K562 (cell line): ENCODE measurements around the gene FCGR3B. TPM values are rescaled to one million over a fixed set of nuclear protein-coding genes. Genes with fewer than 3 reads are reported as not detected.

ENCODE experiments used
- AFF1 ChIP-seq, 2 experiments: fragments of 450-650 bp; IDR thresholded peaks; 2 replicates each; pipeline ENCODE4 v1.6.1; 2018; ENCODE audit warnings: mild to moderate bottlenecking in 2 of 2, low read depth in 1 of 2; ENCODE audit not compliant: partially characterized antibody in 2 of 2
- ARID1B ChIP-seq: fragments of 450-650 bp; IDR thresholded peaks from 2 replicates; pipeline ENCODE4 v1.6.1; 2016; ENCODE audit warnings: antibody characterized with exemption, mild to moderate bottlenecking, inconsistent platforms
- ARID2 ChIP-seq: fragments of 450-650 bp; IDR thresholded peaks from 2 replicates; pipeline ENCODE4 v1.6.1; 2017; ENCODE audit warnings: antibody characterized with exemption, mild to moderate bottlenecking
- ARNT ChIP-seq, 2 experiments: fragments of 450-650 bp; IDR thresholded peaks; 2 replicates each; pipeline ENCODE4 v1.6.1; 2016; ENCODE audit warnings: mild to moderate bottlenecking in 1 of 2
- ATF7 ChIP-seq: fragments of 450-650 bp; IDR thresholded peaks from 2 replicates; pipeline ENCODE4 v1.7.1; 2014; ENCODE audit warnings: mild to moderate bottlenecking, moderate library complexity
- CTBP1 ChIP-seq: fragments of 450-650 bp; IDR thresholded peaks from 2 replicates; pipeline ENCODE4 v1.6.1; 2016; ENCODE audit warnings: borderline replicate concordance
- CTCF ChIP-seq, 3 experiments: IDR thresholded peaks in 2 of 3; conservative IDR thresholded peaks in 1 of 3; 2 replicates each; pipeline ENCODE4 v1.5.1; 2011 to 2012; ENCODE audit warnings: low read length in 3 of 3, mild to moderate bottlenecking in 3 of 3, control low read depth in 2 of 3, improper control_type of control experiment in 1 of 3, inconsistent platforms in 1 of 3, low read depth in 1 of 3, mixed read lengths in 1 of 3, moderate library complexity in 1 of 3; ENCODE audit not compliant: insufficient read depth in 2 of 3
- EP400 ChIP-seq: fragments of 450-650 bp; IDR thresholded peaks from 2 replicates; pipeline ENCODE4 v1.6.1; 2017; ENCODE audit warnings: antibody characterized with exemption, mild to moderate bottlenecking, moderate library complexity
- ETV1 ChIP-seq: fragments of 450-650 bp; conservative IDR thresholded peaks from 2 replicates; pipeline ENCODE4 v1.6.1; 2016; ENCODE audit warnings: missing genetic modification characterization, control low read depth, low read depth, missing compliant biosample characterization
- HDAC2 ChIP-seq: fragments of 450-650 bp; IDR thresholded peaks from 2 replicates; pipeline ENCODE4 v1.6.1; 2016; ENCODE audit warnings: mild to moderate bottlenecking
- MBD1 ChIP-seq: fragments of 250-450 bp; sonication (Bioruptor Pico); IDR thresholded peaks from 2 replicates; pipeline ENCODE4 v1.8.0; 2022; ENCODE audit warnings: inconsistent platforms
- RAD21 ChIP-seq, 2 experiments: fragments of 250-450 bp in 1 of 2; fragments of 450-650 bp in 1 of 2; sonication (Bioruptor Pico) in 1 of 2; formaldehyde crosslinking in 1 of 2; IDR thresholded peaks in 1 of 2; conservative IDR thresholded peaks in 1 of 2; 2 replicates each; pipeline versions ENCODE4 v1.4.0 to v1.8.0; 2020 to 2022; ENCODE audit warnings: mild to moderate bottlenecking in 2 of 2, moderate library complexity in 1 of 2
- RCOR1 ChIP-seq, 2 experiments: IDR thresholded peaks; 2 replicates each; pipeline ENCODE4 v1.6.1; 2012; ENCODE audit warnings: low read depth in 2 of 2, low read length in 2 of 2, borderline replicate concordance in 1 of 2, improper control_type of control experiment in 1 of 2
- SMAD4 ChIP-seq: fragments of 250-450 bp; sonication (Bioruptor Pico); conservative IDR thresholded peaks from 2 replicates; pipeline ENCODE4 v1.8.0; 2021; ENCODE audit warnings: inconsistent platforms, mild to moderate bottlenecking, moderate library complexity
- SMARCA4 ChIP-seq: fragments of 450-650 bp; IDR thresholded peaks from 2 replicates; pipeline ENCODE4 v1.6.1; 2016
- SMC3 ChIP-seq: conservative IDR thresholded peaks from 2 replicates; pipeline ENCODE4 v1.6.1; 2011; ENCODE audit warnings: low read depth, low read length, improper control_type of control experiment; ENCODE audit not compliant: insufficient read depth
- ZBTB9 ChIP-seq: fragments of 450-650 bp; formaldehyde crosslinking; IDR thresholded peaks from 2 replicates; pipeline ENCODE4 v1.4.0; 2020; ENCODE audit warnings: mild to moderate bottlenecking, moderate library complexity
- polyA plus RNA-seq, 8 experiments: library from polyadenylated mRNA; depleted of rRNA in 4 of 8; stranded (reverse) in 5 of 8; unstranded in 3 of 8; fragments of >200 nt; fragmentation: Nextera tagmentation in 2 of 8; fragmentation: Illumina TruSeq in 1 of 8; extraction: Ambion mirVana in 2 of 8; extraction: Trizol in 1 of 8; gene quantifications; 2 replicates each; pipeline versions ENCODE4 v1.2.1 to v1.2.3, GENCODE V29; 2011 to 2014; ENCODE audit warnings: inconsistent platforms in 1 of 8, missing spikeins in 1 of 8
- total RNA-seq, 7 experiments: library from RNA; depleted of rRNA in 6 of 7; stranded (reverse); fragments of >200 nt in 6 of 7; fragmentation: Illumina TruSeq in 2 of 7; extraction: Trizol in 2 of 7; gene quantifications; 2 replicates each; pipeline versions ENCODE4 v1.2.1 to v1.2.3, GENCODE V29; 2011 to 2021; ENCODE audit warnings: low replicate concordance in 1 of 7

The FCGR3B gene
- total and polyA plus RNA-seq, 9 of the 15 experiments (the other 6 are each of a cell fraction or from before 2014, with no cell fraction given), result 0.18 to 1.1 (median 0.40) TPM

GRCh38 chr1:161647507-161648360, 16.8 kb upstream of the FCGR3B start (continued):
- TF ChIP-seq RAD21 (CRISPR knock-in tag; conservative IDR thresholded peaks at IDR 0.05 in 1 of 2, IDR thresholded peaks at IDR 0.05 in 1 of 2) (peak; percentile 98), ARNT (IDR thresholded peaks at IDR 0.05) (0 out of 4 replicates have a peak, but pooled peaks of 1 of the 2 experiments have one; percentile 47), CTBP1 (peak; percentile 67; the same call in 1 of the 2 replicates), SMC3 (peak; percentile 54; the same call in 1 of the 2 replicates), ZBTB9 (CRISPR knock-in tag) (0 out of 2 replicates have a peak, but pooled peaks have one; percentile 39), CTCF (IDR thresholded peaks at IDR 0.05 in 2 of 3, conservative IDR thresholded peaks at IDR 0.05 in 1 of 3; ENCODE audit: insufficient read depth in 2 of 3, low read depth in 1 of 3, low read length in 3 of 3) (peak; percentile 56 to 80 (median 72); a peak in 5 of 6 replicates), ARID1B (0 out of 2 replicates have a peak, but pooled peaks have one; percentile 19), ATF7 (peak; percentile 34; the same call in 1 of the 2 replicates), MBD1 (CRISPR knock-in tag) (peak; percentile 10; the same call in 1 of the 2 replicates), HDAC2 (0 out of 2 replicates have a peak, but pooled peaks have one; percentile 36), SMAD4 (0 out of 2 replicates have a peak, but pooled peaks have one; percentile 36), RCOR1 (IDR thresholded peaks at IDR 0.05; ENCODE audit: borderline replicate concordance in 1 of 2, low read depth in 2 of 2, low read length in 2 of 2) (peak in 1 of 2 experiments; percentile 48; a peak in 1 of 4 replicates), SMARCA4 (peak; percentile 70; the same call in 1 of the 2 replicates), ETV1 (0 out of 2 replicates have a peak, but pooled peaks have one; percentile 26), ARID2 (peak; percentile 97), AFF1 (IDR thresholded peaks at IDR 0.05; ENCODE audit: low read depth in 1 of 2, partially characterized antibody in 2 of 2) (peak in 1 of 2 experiments; percentile 70), EP400 (peak; percentile 44)
